ENCODE measurements around the gene TENT4A.

TENT4A gene

GRCh38 chr5:6736524-6737042 is 23.4 kb downstream of the TENT4A start:
- no peak for TF ChIP-seq CTCF (IDR thresholded peaks at IDR 0.05; ENCODE audit: extremely low read depth, missing control alignments)

DNA sequence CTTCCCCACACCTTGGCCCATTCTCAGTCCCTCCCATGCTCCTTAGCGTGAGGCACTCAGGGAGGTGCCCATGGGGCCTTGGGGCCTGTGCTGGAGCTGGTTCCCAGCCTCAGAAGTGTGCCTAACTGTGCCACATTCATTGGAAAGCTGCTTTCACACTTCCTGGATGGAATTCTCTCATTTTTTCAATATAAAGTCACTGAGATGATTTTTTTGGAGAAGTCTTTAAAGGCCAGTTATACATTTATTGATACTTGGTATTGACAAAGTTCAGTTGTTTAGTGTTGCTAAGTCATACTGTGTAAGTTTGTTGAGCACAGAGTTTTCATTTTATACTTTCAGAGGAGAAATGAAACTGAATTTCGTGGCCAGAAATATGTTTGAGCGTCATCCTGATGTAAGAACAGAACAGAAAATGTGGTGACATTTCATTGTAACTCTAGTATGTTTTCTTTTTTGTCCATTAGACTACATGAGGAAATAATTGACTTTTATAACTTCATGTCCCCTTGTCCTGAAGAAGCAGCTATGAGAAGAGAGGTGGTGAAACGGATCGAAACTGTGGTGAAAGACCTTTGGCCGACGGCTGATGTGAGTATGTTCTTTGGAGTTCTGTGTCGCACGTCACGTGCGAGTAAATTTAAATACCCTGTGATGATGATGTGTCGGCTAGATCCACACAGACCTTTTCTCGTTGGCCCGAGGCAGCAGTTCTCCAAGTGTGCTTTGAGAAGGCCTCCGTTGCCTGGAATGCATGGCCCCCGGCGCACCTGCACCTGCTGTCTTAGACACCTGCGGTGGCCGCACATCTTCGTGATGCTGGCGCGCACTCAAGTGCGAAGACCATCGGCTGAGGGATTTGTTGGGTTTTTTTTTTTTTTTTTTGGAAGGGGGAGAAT is 24.1 kb downstream of the TENT4A start:
- no peak for TF ChIP-seq CTCF (IDR thresholded peaks at IDR 0.05; ENCODE audit: extremely low read depth, missing control alignments)
- peak; percentile 77 for DNase-seq (ENCODE audit: low spot score)

More at GRCh38 chr5:6736524-6737042, 23.4 kb downstream of the TENT4A start:
- DNase-seq (ENCODE audit: low spot score) = no peak

DNA sequence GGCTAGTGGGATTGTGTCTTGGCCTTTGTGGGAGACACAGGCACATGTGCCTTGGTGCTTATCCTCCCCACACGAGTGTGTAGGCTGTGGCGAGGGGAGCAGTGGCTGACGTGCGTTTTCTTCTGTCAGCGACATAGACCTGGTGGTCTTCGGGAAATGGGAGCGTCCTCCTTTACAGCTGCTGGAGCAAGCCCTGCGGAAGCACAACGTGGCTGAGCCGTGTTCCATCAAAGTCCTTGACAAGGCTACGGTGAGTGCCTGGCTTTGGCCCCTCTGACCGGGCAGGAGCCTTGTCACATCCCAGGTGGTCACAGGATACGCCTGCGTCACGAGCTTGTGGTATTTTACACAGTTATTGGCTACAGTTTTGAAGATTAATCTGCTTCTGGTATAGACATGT is 26.4 kb downstream of the TENT4A start:
- no peak for TF ChIP-seq CTCF (IDR thresholded peaks at IDR 0.05; ENCODE audit: extremely low read depth, missing control alignments)
- DNase-seq (ENCODE audit: low spot score) = no peak

DNA sequence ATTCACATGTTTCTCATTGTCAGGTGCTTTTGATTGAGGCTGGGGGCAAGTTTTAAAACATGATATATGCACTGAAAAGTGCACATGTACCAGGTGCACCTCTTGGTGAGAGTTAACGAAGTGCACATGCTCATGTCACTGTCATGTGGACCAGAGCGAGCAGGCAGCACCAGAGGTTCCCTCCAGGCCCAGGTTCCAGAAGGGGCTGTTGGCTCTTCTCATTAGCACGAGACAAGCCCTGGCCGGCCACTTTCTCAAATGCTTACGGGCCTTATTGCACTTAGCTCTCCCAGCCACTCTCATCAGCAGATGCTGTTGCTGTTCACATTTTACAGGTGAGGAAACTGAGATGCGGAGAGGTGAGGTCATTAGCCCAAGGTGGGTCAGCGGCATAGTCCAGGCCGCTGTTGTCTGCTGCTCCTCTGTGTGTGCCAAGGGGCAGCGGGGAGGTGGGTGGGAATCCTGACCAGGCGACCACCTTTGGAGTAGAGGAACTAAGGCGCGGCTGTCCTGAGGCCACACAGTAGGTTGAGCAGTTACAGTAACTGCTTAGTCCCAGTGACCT is 27.4 kb downstream of the TENT4A start:
- no peak for DNase-seq (ENCODE audit: low spot score)
- no peak for TF ChIP-seq CTCF (IDR thresholded peaks at IDR 0.05; ENCODE audit: extremely low read depth, missing control alignments)

- no peak for TF ChIP-seq CTCF (IDR thresholded peaks at IDR 0.05; ENCODE audit: extremely low read depth, missing control alignments)
These were observed 29.0 kb downstream of the TENT4A start for GRCh38 chr5:6742081-6742758.

DNA sequence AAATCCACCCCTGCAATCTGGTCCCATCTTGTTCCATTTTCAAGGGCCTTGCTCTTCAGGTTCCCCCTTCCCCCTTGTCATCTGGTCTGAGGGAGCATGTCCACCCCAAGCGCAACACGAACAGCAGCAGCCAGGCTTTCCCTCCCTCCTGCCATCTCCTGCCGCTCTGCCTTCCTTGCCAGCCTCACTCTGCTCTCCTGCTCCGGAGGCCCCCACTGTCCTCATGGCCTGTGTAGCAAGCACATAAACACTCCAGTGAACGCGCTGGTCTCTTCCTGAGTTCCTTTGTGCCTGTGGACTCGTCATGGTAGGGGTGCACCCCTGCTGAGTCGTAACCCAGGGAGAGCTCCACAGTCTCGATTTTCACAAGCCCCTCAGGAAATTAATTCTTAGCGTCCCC is 29.9 kb downstream of the TENT4A start:
- TF ChIP-seq CTCF (IDR thresholded peaks at IDR 0.05; ENCODE audit: extremely low read depth, missing control alignments) = no peak
- DNase-seq (ENCODE audit: low spot score) = no peak

More at GRCh38 chr5:6742081-6742758, 29.0 kb downstream of the TENT4A start:
- no peak for DNase-seq (ENCODE audit: low spot score)
